OCI-LY7 (cell line): ENCODE data around the gene NCAM1. TPM values are rescaled to one million over a fixed set of nuclear protein-coding genes. Genes with fewer than 3 reads are reported as not detected.

Experiments used
- BruUV-seq: library from RNA; stranded (reverse); fragments of 400-500 nt; replicated peaks from 2 replicates; lab custom pipeline; 2021; lab: Mats Ljungman, UMichigan
- CTCF ChIA-PET: fragments of 300-600 bp; sonication (Branson Sonifier 250); formaldehyde crosslinking; loops from one replicate; lab custom pipeline; 2022; ENCODE audit warnings: antibody characterized with exemption; ENCODE audit not compliant: unreplicated experiment; lab: Charles Lee
- POLR2A ChIA-PET: fragments of 300-600 bp; sonication (Branson Sonifier 250); formaldehyde crosslinking; loops from one replicate; lab custom pipeline; 2022; ENCODE audit warnings: antibody characterized with exemption; lab: Charles Lee
- DNase-seq: peaks from one replicate; pipeline ENCODE4 v3.0.0-alpha.2; 2015; ENCODE audit warnings: low spot score
- H2AFZ ChIP-seq: fragments of 200-600 bp; sonication (generic), shearing (Covaris generic); 2 replicates; pipeline ENCODE4 v1.6.1; 2014; ENCODE audit warnings: mild to moderate bottlenecking, antibody characterized with exemption, low read length, moderate library complexity
- H3K27ac ChIP-seq: fragments of 200-600 bp; sonication (generic); 2 replicates; pipeline ENCODE4 v1.5.1; 2014; ENCODE audit warnings: mixed run types, low read depth, mild to moderate bottlenecking, moderate library complexity, low read length, inconsistent platforms; ENCODE audit not compliant: poor library complexity, severe bottlenecking
- H3K36me3 ChIP-seq: fragments of 200-600 bp; sonication (generic); 2 replicates; pipeline ENCODE4 v1.6.1; 2014; ENCODE audit warnings: mild to moderate bottlenecking, antibody characterized with exemption, low read length, moderate library complexity, mixed read lengths; ENCODE audit not compliant: insufficient read depth
- H3K4me1 ChIP-seq: fragments of 200-600 bp; sonication (generic); 2 replicates; pipeline ENCODE4 v1.5.1; 2014; ENCODE audit warnings: mild to moderate bottlenecking, low read length; ENCODE audit not compliant: insufficient read depth, poor library complexity, severe bottlenecking
- H3K4me2 ChIP-seq: fragments of 200-600 bp; sonication (generic); 2 replicates; pipeline ENCODE4 v1.6.1; 2014; ENCODE audit warnings: mild to moderate bottlenecking, low read length
- H3K4me3 ChIP-seq: fragments of 200-600 bp; sonication (generic); 2 replicates; pipeline ENCODE4 v1.5.1; 2014; ENCODE audit warnings: mild to moderate bottlenecking, low read depth, low read length; ENCODE audit not compliant: poor library complexity, severe bottlenecking
- H3K79me2 ChIP-seq: fragments of 200-600 bp; sonication (generic); 2 replicates; pipeline ENCODE4 v1.6.1; 2016; ENCODE audit warnings: low read depth, mild to moderate bottlenecking, low read length, moderate library complexity, mixed read lengths; ENCODE audit not compliant: insufficient read depth
- H3K9me2 ChIP-seq: fragments of 200-600 bp; sonication (generic); 2 replicates; pipeline ENCODE4 v1.6.1; 2016; ENCODE audit warnings: mild to moderate bottlenecking, low read length, mixed read lengths; ENCODE audit not compliant: insufficient read depth
- H3K9me3 ChIP-seq: fragments of 200-600 bp; sonication (generic); 2 replicates; pipeline ENCODE4 v1.6.1; 2014; ENCODE audit warnings: mild to moderate bottlenecking, mixed run types, low read length, mixed read lengths
- H4K20me1 ChIP-seq: fragments of 200-600 bp; sonication (generic); 2 replicates; pipeline ENCODE4 v1.6.1; 2014; ENCODE audit warnings: mild to moderate bottlenecking, antibody characterized with exemption, low read length, moderate library complexity, mixed read lengths; ENCODE audit not compliant: insufficient read depth
- EZH2phosphoT487 ChIP-seq: fragments of 200-600 bp; sonication (generic); IDR thresholded peaks from 2 replicates; pipeline ENCODE4 v1.6.1; 2018; ENCODE audit warnings: low read depth, borderline replicate concordance, mild to moderate bottlenecking, mixed run types, antibody characterized with exemption, low read length, moderate library complexity, mixed read lengths
- intact Hi-C: fragments of 100-400 bp; cut with micrococcal nuclease; formaldehyde crosslinking; loops from one replicate; pipeline ENCODE4 v1.10.0; 2022; ENCODE audit not compliant: unreplicated experiment
- total RNA-seq, 2 experiments: library from RNA; depleted of rRNA in 1 of 2; stranded (reverse); fragments of >200 nt in 1 of 2; shearing (Covaris generic) in 1 of 2; gene quantifications; 2 replicates each; pipeline ENCODE4 v1.2.3, GENCODE V29; 2014 to 2022
- TF ChIP-seq, protein P1 (sequence below): fragments of 200-600 bp; sonication (generic); conservative IDR thresholded peaks from 2 replicates; pipeline ENCODE4 v1.5.1; 2014; ENCODE audit warnings: mild to moderate bottlenecking, antibody characterized with exemption, low read length, moderate library complexity, mixed read lengths

NCAM1 gene
- total RNA-seq, 2 experiments from 2014 or later, result not detected

DNA sequence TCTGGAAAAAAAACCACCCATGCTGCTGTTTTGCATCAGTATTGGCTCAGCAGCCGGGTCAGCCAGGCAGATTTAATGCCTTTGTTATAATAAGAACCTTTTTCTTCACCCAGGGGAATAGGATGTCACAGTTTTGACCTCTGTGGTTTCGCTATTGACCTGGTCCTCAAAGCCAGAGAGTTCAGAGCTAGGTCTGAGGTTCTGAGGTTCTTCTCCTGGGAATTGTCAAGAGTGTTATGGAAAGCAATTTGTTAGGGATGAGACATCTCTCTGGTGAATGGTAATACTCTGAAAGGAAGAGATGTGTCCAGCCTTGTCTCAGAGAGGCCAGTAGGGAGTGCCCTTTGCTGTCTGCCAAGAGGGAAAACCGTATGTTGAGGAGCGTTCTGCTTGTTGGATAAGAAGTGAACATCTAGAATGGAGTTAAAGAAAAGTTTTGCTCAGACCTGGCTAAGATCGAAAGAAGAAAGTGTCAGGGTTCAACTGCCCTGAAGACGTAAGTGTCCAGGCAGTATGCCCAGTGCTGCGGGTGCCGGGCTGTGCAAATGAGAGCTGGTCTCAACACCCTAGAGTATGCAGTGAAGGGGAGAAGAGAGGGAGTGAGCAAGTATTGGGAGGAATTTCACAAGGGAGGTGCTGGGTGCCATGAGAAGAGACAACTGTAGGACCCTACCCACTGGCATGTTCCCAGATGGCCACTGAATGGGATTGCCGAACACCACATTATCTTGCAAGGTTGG is 202.2 kb downstream of the NCAM1 start:
- Histone ChIP-seq H3K4me1 (no peaks in the 10 kb centered on the region), H3K79me2 (no peaks in the 10 kb centered on the region), H3K27ac (no peak overlapping the region), H4K20me1 (no peaks in the 10 kb centered on the region), H2AFZ (no peak overlapping the region), H3K4me2 (no peak overlapping the region), H3K36me3 (no peaks in the 10 kb centered on the region), H3K9me3 (no peaks in the 10 kb centered on the region), H3K4me3 (no peak overlapping the region), H3K9me2 (no peaks in the 10 kb centered on the region)
- BruUV-seq, result no TSS peak
- intact Hi-C loops, result no loop called here
- no peak for DNase-seq
- TF ChIP-seq, protein P1, sequence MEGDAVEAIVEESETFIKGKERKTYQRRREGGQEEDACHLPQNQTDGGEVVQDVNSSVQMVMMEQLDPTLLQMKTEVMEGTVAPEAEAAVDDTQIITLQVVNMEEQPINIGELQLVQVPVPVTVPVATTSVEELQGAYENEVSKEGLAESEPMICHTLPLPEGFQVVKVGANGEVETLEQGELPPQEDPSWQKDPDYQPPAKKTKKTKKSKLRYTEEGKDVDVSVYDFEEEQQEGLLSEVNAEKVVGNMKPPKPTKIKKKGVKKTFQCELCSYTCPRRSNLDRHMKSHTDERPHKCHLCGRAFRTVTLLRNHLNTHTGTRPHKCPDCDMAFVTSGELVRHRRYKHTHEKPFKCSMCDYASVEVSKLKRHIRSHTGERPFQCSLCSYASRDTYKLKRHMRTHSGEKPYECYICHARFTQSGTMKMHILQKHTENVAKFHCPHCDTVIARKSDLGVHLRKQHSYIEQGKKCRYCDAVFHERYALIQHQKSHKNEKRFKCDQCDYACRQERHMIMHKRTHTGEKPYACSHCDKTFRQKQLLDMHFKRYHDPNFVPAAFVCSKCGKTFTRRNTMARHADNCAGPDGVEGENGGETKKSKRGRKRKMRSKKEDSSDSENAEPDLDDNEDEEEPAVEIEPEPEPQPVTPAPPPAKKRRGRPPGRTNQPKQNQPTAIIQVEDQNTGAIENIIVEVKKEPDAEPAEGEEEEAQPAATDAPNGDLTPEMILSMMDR, result no peak
- no peak for TF ChIP-seq EZH2phosphoT487
- CTCF ChIA-PET, result no interaction called here
- POLR2A ChIA-PET, result no interaction called here

DNA sequence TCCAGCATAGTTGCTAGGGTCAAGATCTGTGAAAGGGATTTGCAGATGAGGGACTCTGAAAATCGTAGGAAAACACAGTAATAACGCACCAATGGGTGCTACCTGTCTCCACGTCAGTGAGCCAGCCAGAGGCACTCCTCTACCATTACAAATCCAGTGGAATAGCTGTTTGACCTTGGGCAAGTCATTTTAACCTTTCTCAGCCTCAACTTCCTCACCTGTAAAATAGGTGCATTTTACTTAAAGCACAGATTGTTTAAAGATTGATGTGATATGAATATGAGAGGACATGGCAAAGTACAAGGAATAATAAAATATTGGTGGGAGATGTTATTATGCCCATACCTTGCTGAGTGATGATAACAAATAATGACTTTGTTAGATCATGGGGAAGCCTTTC is 205.1 kb downstream of the NCAM1 start:
- Histone ChIP-seq H3K9me2 (no peaks in the 10 kb centered on the region), H3K4me2 (no peak overlapping the region), H3K4me3 (no peak overlapping the region), H4K20me1 (no peaks in the 10 kb centered on the region), H3K4me1 (no peaks in the 10 kb centered on the region), H3K27ac (no peak overlapping the region), H3K36me3 (no peaks in the 10 kb centered on the region), H3K9me3 (no peaks in the 10 kb centered on the region), H3K79me2 (no peaks in the 10 kb centered on the region), H2AFZ (no peak overlapping the region)
- POLR2A ChIA-PET, result interaction anchor here (0.7 kb wide), 1 partner anchor 12 kb away, joined by 3 read pairs; no protein-coding TSS in a partner anchor
- intact Hi-C loops, result no loop called here
- DNase-seq, result no peak
- TF ChIP-seq, protein P1, result no peak
- no peak for TF ChIP-seq EZH2phosphoT487
- CTCF ChIA-PET, result no interaction called here
- BruUV-seq, result no TSS peak

DNA sequence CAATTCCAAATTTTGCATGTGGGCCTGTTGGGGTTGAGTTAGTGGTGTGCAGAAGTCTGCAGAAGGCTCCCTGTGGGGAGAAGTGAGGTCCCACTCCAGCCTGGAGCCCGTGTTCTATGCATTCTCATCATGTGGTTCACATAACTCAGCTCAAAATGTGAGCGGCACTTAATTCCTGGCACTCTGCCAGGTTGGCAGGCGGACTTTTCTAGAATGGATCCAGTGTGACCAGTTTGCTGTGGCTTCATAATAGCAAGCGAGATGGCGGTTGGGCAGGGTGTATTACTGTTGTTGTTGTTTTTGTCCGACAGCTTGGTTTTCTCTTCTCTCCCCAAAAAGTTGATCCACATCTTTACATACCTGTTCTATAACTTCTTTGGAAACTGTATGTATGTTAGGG is 206.4 kb downstream of the NCAM1 start:
- Histone ChIP-seq H3K79me2 (no peaks in the 10 kb centered on the region), H3K36me3 (no peaks in the 10 kb centered on the region), H3K9me3 (no peaks in the 10 kb centered on the region), H3K4me3 (no peak overlapping the region), H2AFZ (no peak overlapping the region), H3K4me1 (no peaks in the 10 kb centered on the region), H3K4me2 (no peak overlapping the region), H3K27ac (no peak overlapping the region), H3K9me2 (no peaks in the 10 kb centered on the region), H4K20me1 (no peaks in the 10 kb centered on the region)
- POLR2A ChIA-PET, result no interaction called here
- DNase-seq, result no peak
- BruUV-seq, result no TSS peak
- TF ChIP-seq, protein P1, result no peak
- TF ChIP-seq EZH2phosphoT487, result no peak
- intact Hi-C loops, result no loop called here
- CTCF ChIA-PET, result no interaction called here
